K562 (cell line): Measurements from ENCODE around the gene RETREG2. TPM values are rescaled to one million over a fixed set of nuclear protein-coding genes. Genes with fewer than 3 reads are reported as not detected.

Experiments
- AFF4 ChIP-seq: sonication (generic); formaldehyde crosslinking; IDR thresholded peaks from 2 replicates; pipeline ENCODE4 v1.8.0; 2023; ENCODE audit warnings: mild to moderate bottlenecking, missing genetic modification reagents
- BCOR ChIP-seq: fragments of 450-650 bp; IDR thresholded peaks from 2 replicates; pipeline ENCODE4 v1.6.1; 2016
- CEBPG ChIP-seq, 3 experiments: fragments of 200-800 bp in 1 of 3; sonication (Bioruptor generic) in 1 of 3; sonication (generic) in 1 of 3; formaldehyde crosslinking in 1 of 3; IDR thresholded peaks in 2 of 3; conservative IDR thresholded peaks in 1 of 3; 2 replicates each; pipeline versions ENCODE4 v1.6.1 to v1.8.0; 2016 to 2022; ENCODE audit warnings: missing compliant biosample characterization in 2 of 3, missing genetic modification characterization in 2 of 3, mild to moderate bottlenecking in 1 of 3, missing genetic modification reagents in 1 of 3
- CHCHD3 ChIP-seq: fragments of 250-450 bp; sonication (Bioruptor Pico); IDR thresholded peaks from 2 replicates; pipeline ENCODE4 v2.1.2; 2022; ENCODE audit warnings: mild to moderate bottlenecking
- CXXC5 ChIP-seq: fragments of 250-450 bp; sonication (Bioruptor Pico); IDR thresholded peaks from 2 replicates; pipeline ENCODE4 v1.8.0; 2022; ENCODE audit warnings: inconsistent platforms, mild to moderate bottlenecking, moderate library complexity
- ETS2 ChIP-seq: IDR thresholded peaks from 2 replicates; pipeline ENCODE4 v1.6.1; 2016; ENCODE audit warnings: borderline replicate concordance, missing genetic modification characterization, mild to moderate bottlenecking, moderate library complexity, missing compliant biosample characterization; ENCODE audit not compliant: poor library complexity, severe bottlenecking
- GABPB1 ChIP-seq: sonication (generic); formaldehyde crosslinking; IDR thresholded peaks from 2 replicates; pipeline ENCODE4 v1.8.0; 2022; ENCODE audit warnings: mild to moderate bottlenecking, missing genetic modification reagents
- HNRNPH1 ChIP-seq: fragments of 200-400 bp; formaldehyde crosslinking; optimal IDR thresholded peaks from 2 replicates; pipeline ENCODE3; 2017; ENCODE audit warnings: low read depth, mild to moderate bottlenecking, low read length, moderate library complexity
- HOXB6 ChIP-seq: fragments of 250-450 bp; sonication (Bioruptor Pico); IDR thresholded peaks from 2 replicates; pipeline ENCODE4 v1.5.1; 2022; ENCODE audit warnings: mild to moderate bottlenecking, borderline replicate concordance
- KAT7 ChIP-seq: sonication (generic); formaldehyde crosslinking; IDR thresholded peaks from 2 replicates; pipeline ENCODE4 v1.8.0; 2022; ENCODE audit warnings: missing genetic modification reagents, mild to moderate bottlenecking, borderline replicate concordance
- KDM5B ChIP-seq: fragments of 200-600 bp; sonication (generic); IDR thresholded peaks from 2 replicates; pipeline ENCODE4 v1.6.1; 2012; ENCODE audit warnings: low read depth, mild to moderate bottlenecking, moderate library complexity, low read length, control low read depth, inconsistent platforms; ENCODE audit not compliant: insufficient replicate concordance
- KHSRP ChIP-seq: fragments of 450-650 bp; IDR thresholded peaks from 2 replicates; pipeline ENCODE4 v1.6.1; 2017
- LARP7 ChIP-seq: fragments of 450-650 bp; IDR thresholded peaks from 2 replicates; pipeline ENCODE4 v1.6.1; 2016
- MAFG ChIP-seq: fragments of 450-650 bp; conservative IDR thresholded peaks from 2 replicates; pipeline ENCODE4 v1.6.1; 2016; ENCODE audit warnings: missing genetic modification characterization, missing compliant biosample characterization
- MEF2D ChIP-seq: conservative IDR thresholded peaks from 2 replicates; pipeline ENCODE4 v1.6.1; 2016; ENCODE audit warnings: low read depth, missing genetic modification characterization, missing compliant biosample characterization
- NR4A1 ChIP-seq, 2 experiments: fragments of 250-450 bp in 1 of 2; fragments of 450-650 bp in 1 of 2; sonication (Bioruptor Pico) in 1 of 2; IDR thresholded peaks; 2 replicates each; pipeline versions ENCODE4 v1.4.0 to v1.6.1; 2016 to 2020; ENCODE audit warnings: mild to moderate bottlenecking in 2 of 2, missing compliant biosample characterization in 1 of 2, missing genetic modification characterization in 1 of 2, moderate library complexity in 1 of 2
- PHTF2 ChIP-seq: fragments of 250-450 bp; sonication (Bioruptor Pico); IDR thresholded peaks from 2 replicates; pipeline ENCODE4 v1.5.0; 2021; ENCODE audit warnings: mild to moderate bottlenecking
- PRMT5 ChIP-seq: sonication (generic); formaldehyde crosslinking; IDR thresholded peaks from 2 replicates; pipeline ENCODE4 v1.5.0; 2020; ENCODE audit warnings: missing genetic modification reagents
- PTTG1 ChIP-seq: fragments of 450-650 bp; IDR thresholded peaks from 2 replicates; pipeline ENCODE4 v1.6.1; 2016; ENCODE audit warnings: low read depth, mild to moderate bottlenecking, missing genetic modification characterization, missing compliant biosample characterization
- SOX6 ChIP-seq: fragments of 450-650 bp; IDR thresholded peaks from 2 replicates; pipeline ENCODE4 v1.6.1; 2014; ENCODE audit warnings: mild to moderate bottlenecking
- TCF3 ChIP-seq: sonication (generic); formaldehyde crosslinking; IDR thresholded peaks from 2 replicates; pipeline ENCODE4 v1.4.0; 2020; ENCODE audit warnings: mild to moderate bottlenecking, missing genetic modification reagents
- TCF7L2 ChIP-seq: fragments of 150-350 bp; IDR thresholded peaks from 2 replicates; pipeline ENCODE4 v1.6.1; 2016; ENCODE audit warnings: low read depth, mild to moderate bottlenecking, low read length, moderate library complexity
- ZNF253 ChIP-seq: fragments of 250-450 bp; sonication (Bioruptor Pico); conservative IDR thresholded peaks from 2 replicates; pipeline ENCODE4 v1.6.1; 2021; ENCODE audit warnings: mild to moderate bottlenecking
- polyA plus RNA-seq, 8 experiments: library from polyadenylated mRNA; depleted of rRNA in 4 of 8; stranded (reverse) in 5 of 8; unstranded in 3 of 8; fragments of >200 nt; fragmentation: Nextera tagmentation in 2 of 8; fragmentation: Illumina TruSeq in 1 of 8; extraction: Ambion mirVana in 2 of 8; extraction: Trizol in 1 of 8; gene quantifications; 2 replicates each; pipeline versions ENCODE4 v1.2.1 to v1.2.3, GENCODE V29; 2011 to 2014; ENCODE audit warnings: inconsistent platforms in 1 of 8, missing spikeins in 1 of 8
- total RNA-seq, 7 experiments: library from RNA; depleted of rRNA in 6 of 7; stranded (reverse); fragments of >200 nt in 6 of 7; fragmentation: Illumina TruSeq in 2 of 7; extraction: Trizol in 2 of 7; gene quantifications; 2 replicates each; pipeline versions ENCODE4 v1.2.1 to v1.2.3, GENCODE V29; 2011 to 2021; ENCODE audit warnings: low replicate concordance in 1 of 7
- TF ChIP-seq, protein P1 (sequence below), 2 experiments: IDR thresholded peaks; 2 replicates each; pipeline ENCODE4 v1.6.1; 2011; ENCODE audit warnings: borderline replicate concordance in 1 of 2, control low read depth in 1 of 2, low read depth in 1 of 2, low read length in 1 of 2, mild to moderate bottlenecking in 1 of 2, mixed read lengths in 1 of 2, moderate library complexity in 1 of 2; ENCODE audit not compliant: insufficient read depth in 1 of 2, insufficient read length in 1 of 2, poor library complexity in 1 of 2, severe bottlenecking in 1 of 2; ENCODE audit errors: extremely low read depth in 1 of 2

Gene RETREG2
- total and polyA plus RNA-seq, 9 of the 15 experiments (the other 6 are each of a cell fraction or from before 2014, with no cell fraction given), result 4.9 to 40.1 (median 19.2) TPM

GRCh38 chr2:219229305-219230058 lies 51.4 kb downstream of the RETREG2 start, which contains the start of the genes ANKZF1 and ATG9A (continued):
- TF ChIP-seq AFF4 (CRISPR knock-in tag) (no peak), LARP7 (no peak), NR4A1 (CRISPR knock-in tag; IDR thresholded peaks at IDR 0.05) (no peak), NR4A1 (tag; IDR thresholded peaks at IDR 0.05) (peak; percentile 67; the same call in 1 of the 2 replicates), GABPB1 (no peak), MEF2D (tag) (no peak), ETS2 (tag) (no peak), SOX6 (no peak), TCF7L2 (no peak), MAFG (tag) (no peak), PTTG1 (tag) (no peak), TCF3 (CRISPR knock-in tag) (no peak), KHSRP (no peak), HOXB6 (no peak), CEBPG (CRISPR knock-in tag; IDR thresholded peaks at IDR 0.05) (peak; percentile 59; the same call in 1 of the 2 replicates), CEBPG (tag; conservative IDR thresholded peaks at IDR 0.05 in 1 of 2, IDR thresholded peaks at IDR 0.05 in 1 of 2) (no peak), PRMT5 (CRISPR knock-in tag) (no peak), CXXC5 (CRISPR knock-in tag) (peak; percentile 85), PHTF2 (CRISPR knock-in tag) (no peak), BCOR (no peak), KAT7 (CRISPR knock-in tag) (0 out of 2 replicates have a peak, but pooled peaks have one; percentile 60), ZNF253 (no peak), HNRNPH1 (no peak), CHCHD3 (CRISPR knock-in tag) (no peak), KDM5B (peak; percentile 68)
- TF ChIP-seq, protein P1, sequence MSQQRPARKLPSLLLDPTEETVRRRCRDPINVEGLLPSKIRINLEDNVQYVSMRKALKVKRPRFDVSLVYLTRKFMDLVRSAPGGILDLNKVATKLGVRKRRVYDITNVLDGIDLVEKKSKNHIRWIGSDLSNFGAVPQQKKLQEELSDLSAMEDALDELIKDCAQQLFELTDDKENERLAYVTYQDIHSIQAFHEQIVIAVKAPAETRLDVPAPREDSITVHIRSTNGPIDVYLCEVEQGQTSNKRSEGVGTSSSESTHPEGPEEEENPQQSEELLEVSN (IDR thresholded peaks at IDR 0.05; ENCODE audit: borderline replicate concordance in 1 of 2, extremely low read depth in 1 of 2, insufficient read depth in 1 of 2, insufficient read length in 1 of 2, low read depth in 1 of 2, low read length in 1 of 2, poor library complexity in 1 of 2, severe bottlenecking in 1 of 2), result peak; percentile 12 to 45
